GM06990 (cell line): ENCODE results near the gene SCN5A.
A peak's percentile ranks its signal among the peaks of the same experiment; 100 is the strongest.

Source experiments
- DNase-seq: peaks from one replicate; pipeline ENCODE4 v3.0.0-alpha.2; 2011; ENCODE audit not compliant: insufficient read length; ENCODE audit errors: extremely low read depth
- H3K27me3 ChIP-seq: replicated peaks from 2 replicates; pipeline ENCODE4 v1.6.0; 2011; ENCODE audit warnings: low read length; ENCODE audit not compliant: control insufficient read depth, insufficient read depth
- H3K36me3 ChIP-seq: 2 replicates; pipeline ENCODE4 v1.5.1; 2011; ENCODE audit warnings: low read length; ENCODE audit not compliant: control insufficient read depth, insufficient read depth
- H3K4me3 ChIP-seq: replicated peaks from 2 replicates; pipeline ENCODE4 v1.5.1; 2011; ENCODE audit warnings: low read depth, mild to moderate bottlenecking, control low read depth, low read length
- TF ChIP-seq, protein P1 (sequence below): IDR thresholded peaks from 2 replicates; pipeline ENCODE4 v1.5.1; 2011; ENCODE audit warnings: low read length, control low read depth, mild to moderate bottlenecking, inconsistent platforms; ENCODE audit not compliant: insufficient read depth, poor library complexity, severe bottlenecking

SCN5A gene

GRCh38 chr3:38630070-38630469 lies 19.4 kb downstream of the SCN5A start:
- H3K4me3 ChIP-seq: no peak overlapping the region
- no peak for DNase-seq
- H3K36me3 ChIP-seq: no peaks in the 10 kb centered on the region
- TF ChIP-seq, protein P1, sequence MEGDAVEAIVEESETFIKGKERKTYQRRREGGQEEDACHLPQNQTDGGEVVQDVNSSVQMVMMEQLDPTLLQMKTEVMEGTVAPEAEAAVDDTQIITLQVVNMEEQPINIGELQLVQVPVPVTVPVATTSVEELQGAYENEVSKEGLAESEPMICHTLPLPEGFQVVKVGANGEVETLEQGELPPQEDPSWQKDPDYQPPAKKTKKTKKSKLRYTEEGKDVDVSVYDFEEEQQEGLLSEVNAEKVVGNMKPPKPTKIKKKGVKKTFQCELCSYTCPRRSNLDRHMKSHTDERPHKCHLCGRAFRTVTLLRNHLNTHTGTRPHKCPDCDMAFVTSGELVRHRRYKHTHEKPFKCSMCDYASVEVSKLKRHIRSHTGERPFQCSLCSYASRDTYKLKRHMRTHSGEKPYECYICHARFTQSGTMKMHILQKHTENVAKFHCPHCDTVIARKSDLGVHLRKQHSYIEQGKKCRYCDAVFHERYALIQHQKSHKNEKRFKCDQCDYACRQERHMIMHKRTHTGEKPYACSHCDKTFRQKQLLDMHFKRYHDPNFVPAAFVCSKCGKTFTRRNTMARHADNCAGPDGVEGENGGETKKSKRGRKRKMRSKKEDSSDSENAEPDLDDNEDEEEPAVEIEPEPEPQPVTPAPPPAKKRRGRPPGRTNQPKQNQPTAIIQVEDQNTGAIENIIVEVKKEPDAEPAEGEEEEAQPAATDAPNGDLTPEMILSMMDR: no peak
- H3K27me3 ChIP-seq: no peaks in the 10 kb centered on the region; the same call in 1 of the 2 replicates

DNA sequence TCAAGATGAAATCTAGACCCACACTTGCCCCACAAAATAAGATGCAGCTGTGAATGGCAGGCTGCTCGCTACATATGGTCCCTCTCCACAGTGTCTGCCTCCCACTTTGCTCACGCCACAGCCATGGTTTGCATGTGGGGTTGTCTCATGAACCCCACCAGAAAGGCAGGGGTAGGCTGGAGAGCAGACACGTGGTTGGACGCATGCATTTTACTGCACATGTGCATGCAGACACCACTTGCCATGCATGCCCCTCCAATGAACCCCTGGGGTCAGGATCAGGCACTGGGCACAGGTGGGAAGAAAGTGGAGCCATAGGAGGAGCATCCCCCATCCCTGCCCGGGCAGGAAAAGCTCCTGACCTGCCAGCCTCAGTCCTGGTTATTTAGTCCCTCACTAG lies 20.7 kb downstream of the SCN5A start:
- TF ChIP-seq, protein P1: no peak
- DNase-seq: no peak
- Histone ChIP-seq H3K36me3 (no peaks in the 10 kb centered on the region), H3K4me3 (no peak overlapping the region), H3K27me3 (no peaks in the 10 kb centered on the region; the same call in 1 of the 2 replicates)

GRCh38 chr3:38627956-38628355 lies 21.5 kb downstream of the SCN5A start:
- peaks cover 2% of the 10 kb centered on the region; the same call in 1 of the 2 replicates for H3K27me3 ChIP-seq
- no peak for DNase-seq
- H3K36me3 ChIP-seq: no peaks in the 10 kb centered on the region
- no peak overlapping the region for H3K4me3 ChIP-seq
- TF ChIP-seq, protein P1: peak; percentile 67

- peaks cover 2% of the 10 kb centered on the region; the same call in 1 of the 2 replicates for H3K27me3 ChIP-seq
- DNase-seq: no peak
Measured at GRCh38 chr3:38626171-38626570, 23.3 kb downstream of the SCN5A start.

DNA sequence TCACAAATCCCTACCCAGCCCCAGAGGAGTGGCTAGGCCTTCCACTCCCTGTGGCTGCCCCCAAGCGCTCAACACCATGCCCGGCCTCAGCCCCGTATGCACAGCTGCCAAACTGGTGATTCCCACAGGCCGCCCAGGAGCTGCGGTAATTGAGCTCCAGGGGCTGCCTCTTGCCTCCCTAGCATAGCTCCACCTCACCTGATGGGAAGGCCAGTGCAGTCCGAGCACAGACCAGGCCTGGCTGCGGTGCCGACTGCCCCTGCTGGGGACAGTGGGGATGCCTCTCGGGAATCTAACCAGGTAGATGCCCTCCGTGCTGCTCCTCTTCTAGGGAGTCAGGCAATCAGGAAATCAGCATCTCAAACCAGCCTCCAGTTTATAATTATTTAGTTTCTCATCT lies 25.9 kb downstream of the SCN5A start:
- no peak for DNase-seq
- TF ChIP-seq, protein P1: no peak
- Histone ChIP-seq H3K4me3 (no peak overlapping the region), H3K36me3 (no peaks in the 10 kb centered on the region), H3K27me3 (peaks cover 2% of the 10 kb centered on the region; the same call in 1 of the 2 replicates)

More at GRCh38 chr3:38626171-38626570, 23.3 kb downstream of the SCN5A start:
- no peak overlapping the region for H3K4me3 ChIP-seq
- TF ChIP-seq, protein P1: no peak
- H3K36me3 ChIP-seq: no peaks in the 10 kb centered on the region

DNA sequence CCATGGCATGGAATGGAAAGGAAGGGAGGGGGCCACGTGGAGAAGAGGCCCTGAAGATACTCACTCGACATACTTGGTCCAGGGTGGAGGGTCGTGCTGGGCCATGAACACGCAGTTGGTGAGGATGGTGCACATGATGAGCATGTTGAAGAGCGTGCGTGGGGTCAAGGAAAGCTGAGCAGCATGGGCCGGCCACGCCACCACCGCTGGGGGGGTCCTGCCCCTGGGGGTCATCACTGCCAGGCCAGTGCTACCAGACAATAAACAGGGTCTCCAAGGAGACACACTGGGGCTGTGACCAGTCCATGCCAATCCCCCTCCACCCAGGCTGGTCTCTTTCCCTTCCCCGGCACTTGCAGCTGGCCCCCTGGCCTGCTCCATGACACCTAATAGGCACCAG lies 27.2 kb downstream of the SCN5A start:
- H3K27me3 ChIP-seq: peaks cover 2% of the 10 kb centered on the region; the same call in 1 of the 2 replicates
- H3K36me3 ChIP-seq: no peaks in the 10 kb centered on the region
- TF ChIP-seq, protein P1: no peak
- H3K4me3 ChIP-seq: no peak overlapping the region
- DNase-seq: no peak
